NCI-H526 treated with DMSO at 0.1 percent for 48 hours (cell line): ENCODE measurements around the gene ZNF362.
A peak's percentile ranks its signal among the peaks of the same experiment; 100 is the strongest.
"Not testable (repeated sequence)": the region's sequence is repeated elsewhere in the genome, so short reads cannot be mapped to it uniquely, and the experiment has no call there.

Experiments used
- DNase-seq: peaks from one replicate; lab custom pipeline; 2025; lab: John Stamatoyannopoulos, UW

Gene ZNF362

DNA sequence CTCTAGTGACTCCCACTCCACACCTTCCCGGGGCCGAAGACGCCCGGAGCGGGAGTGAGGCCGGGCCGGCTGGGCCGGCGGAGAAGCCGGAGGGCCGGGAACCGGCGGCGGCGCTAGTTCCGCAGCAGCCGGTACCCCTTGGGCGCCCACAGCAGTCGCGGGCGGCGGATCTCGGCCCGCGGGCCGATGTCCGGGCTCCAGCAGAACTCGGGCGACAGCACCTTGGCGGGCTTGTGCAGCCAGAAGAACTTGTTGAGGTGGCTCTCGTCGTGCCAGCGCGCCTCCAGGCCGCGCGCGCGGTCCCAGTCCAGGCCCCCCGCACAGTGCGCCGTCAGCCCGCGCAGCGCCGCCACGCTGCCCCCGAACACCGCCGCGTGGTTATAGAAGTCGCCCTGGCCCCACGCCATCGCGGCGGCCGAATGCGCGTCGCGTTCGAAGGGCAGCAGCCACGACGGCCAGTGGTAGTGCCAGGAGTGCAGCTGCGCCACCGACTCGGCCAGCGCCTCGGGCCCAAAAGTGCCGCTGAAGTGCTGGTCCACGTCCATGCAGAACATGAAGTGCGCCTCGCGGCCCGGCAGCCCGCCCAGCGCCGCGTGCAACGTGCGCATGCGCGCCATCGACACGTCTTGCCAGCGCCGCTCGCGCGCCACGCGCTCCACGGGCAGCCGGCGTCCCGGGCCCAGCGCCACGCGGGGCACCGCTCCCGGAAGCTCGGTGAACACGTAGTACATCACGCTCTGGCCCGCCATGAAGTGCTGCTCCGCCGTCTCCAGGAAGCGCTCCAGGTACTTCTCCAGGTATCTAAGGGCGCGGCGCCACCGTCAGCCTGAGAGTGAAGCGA lies 50.6 kb downstream of the ZNF362 start:
- no peak for DNase-seq

DNA sequence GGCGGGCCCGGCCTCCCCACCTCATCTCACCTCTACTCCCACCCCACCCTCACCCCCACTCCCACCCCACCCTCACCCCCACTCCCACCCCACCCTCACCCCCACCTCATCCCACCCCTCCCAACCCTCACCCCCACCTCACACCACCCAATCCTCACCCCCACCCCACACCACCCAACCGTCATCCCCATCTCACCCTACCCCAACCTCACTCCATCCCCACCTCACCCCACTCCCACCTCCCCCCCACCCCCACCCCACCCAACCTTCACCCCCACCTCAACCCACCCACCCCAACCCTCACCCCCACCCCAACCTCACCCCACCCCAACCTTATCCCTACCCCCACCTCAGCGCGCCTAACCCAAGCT lies 51.2 kb downstream of the ZNF362 start:
- no peak for DNase-seq

DNA sequence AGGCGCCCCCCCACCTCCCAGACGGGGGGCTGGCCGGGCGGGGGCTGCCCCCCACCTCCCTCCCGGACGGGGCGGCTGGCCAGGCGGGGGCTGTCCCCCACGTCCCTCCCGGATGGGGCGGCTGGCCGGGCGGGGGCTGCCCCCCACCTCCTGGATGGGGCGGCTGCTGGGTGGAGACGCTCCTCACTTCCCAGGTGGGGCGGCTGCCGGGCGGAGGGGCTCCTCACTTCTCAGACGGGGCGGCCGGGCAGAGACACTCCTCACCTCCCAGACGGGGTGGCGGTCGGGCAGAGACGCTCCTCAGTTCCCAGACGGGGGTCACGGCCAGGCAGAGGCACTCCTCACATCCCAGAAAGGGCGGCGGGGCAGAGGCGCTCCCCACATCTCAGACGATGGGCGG lies 53.1 kb downstream of the ZNF362 start:
- DNase-seq = not testable (repeated sequence)

DNA sequence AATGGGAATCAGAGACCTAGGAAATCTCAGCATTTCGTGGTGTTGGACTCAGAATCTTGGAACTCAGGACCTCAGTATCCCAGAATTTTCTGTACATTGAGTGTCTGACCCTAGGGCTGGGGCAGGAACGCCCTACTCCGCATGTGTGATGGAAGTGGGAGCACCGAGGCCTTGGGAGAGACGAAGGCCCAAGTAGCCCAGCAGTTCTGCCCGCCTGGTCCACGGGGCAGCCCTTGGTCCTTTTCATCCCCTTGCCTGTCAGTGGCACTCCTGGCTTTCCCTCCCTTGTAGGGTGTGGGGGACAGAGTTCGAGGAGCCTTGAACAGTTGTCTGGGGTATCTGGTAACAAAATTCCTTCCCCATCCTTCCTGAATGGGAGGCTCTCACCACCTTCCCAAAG lies 54.4 kb downstream of the ZNF362 start:
- no peak for DNase-seq

DNA sequence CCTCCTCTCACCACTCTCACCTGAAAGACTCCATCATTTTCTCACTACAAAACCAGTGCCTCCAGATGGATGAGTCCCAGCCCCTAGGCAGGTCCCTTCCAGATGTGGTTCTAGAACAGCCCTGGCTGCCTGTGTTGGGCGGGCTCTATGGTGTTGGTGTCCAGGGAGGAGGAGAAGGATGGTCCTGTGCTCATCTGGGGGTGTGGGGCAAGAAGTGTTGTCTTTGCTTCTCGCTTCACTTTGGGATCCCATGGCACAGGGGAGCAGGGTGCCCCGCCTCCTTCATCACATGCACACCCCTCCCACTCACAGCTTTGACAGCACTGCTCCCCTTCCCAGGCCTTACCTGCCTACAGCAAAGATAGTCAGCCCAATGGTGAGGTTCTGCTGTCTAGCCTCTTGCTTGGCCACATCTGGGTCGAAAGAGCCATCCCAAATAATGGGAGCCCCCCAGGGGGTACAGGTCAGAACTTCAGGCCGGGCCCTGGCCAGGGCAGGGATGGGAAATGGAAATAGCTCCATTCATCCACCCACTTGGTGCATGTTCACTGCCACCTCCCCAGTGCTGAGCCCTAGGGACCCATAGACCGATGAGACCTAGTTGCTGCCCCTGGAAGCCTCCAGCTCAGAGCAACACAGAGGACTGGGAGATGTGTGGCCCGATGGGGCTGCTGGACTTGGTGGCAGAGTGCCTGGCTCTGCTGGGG lies 55.6 kb downstream of the ZNF362 start:
- DNase-seq = no peak

DNA sequence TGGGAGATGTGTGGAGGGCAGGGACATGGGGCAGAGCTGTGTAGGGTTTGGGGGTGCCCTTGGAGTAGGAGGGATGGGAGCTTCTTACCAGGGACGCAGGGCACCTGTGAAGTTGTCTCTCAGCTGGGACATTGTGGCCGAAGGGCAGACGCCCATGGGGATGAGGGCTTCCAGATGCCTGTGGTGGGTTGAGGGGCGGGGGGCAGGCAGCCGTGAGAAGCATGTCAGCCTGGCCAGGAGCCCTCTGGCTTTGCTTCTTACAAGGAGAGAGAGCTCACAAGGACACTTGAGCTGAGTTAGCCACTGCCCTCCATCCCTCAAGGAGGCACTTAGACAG lies 56.1 kb downstream of the ZNF362 start:
- DNase-seq = no peak

DNA sequence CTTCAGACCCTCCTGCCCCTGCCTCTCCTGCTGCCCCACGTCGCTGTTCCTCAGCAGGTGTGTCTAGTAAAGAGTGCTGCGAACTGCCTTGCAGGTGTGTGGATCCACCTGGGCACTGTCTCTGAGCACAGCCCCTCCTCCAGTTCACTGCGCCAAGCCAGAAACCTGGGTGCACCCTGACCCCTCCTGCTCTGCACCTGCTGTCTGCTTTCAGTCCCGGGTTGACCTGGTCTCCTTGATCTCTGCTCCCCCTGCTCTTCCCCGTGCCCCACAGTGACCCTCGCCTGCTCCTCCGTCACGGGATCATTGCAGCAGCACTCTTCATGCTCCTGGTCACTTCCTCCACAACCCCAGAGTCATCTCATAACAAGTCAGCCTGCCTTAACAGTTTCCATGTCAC lies 58.1 kb downstream of the ZNF362 start:
- DNase-seq = peak; percentile 96

DNA sequence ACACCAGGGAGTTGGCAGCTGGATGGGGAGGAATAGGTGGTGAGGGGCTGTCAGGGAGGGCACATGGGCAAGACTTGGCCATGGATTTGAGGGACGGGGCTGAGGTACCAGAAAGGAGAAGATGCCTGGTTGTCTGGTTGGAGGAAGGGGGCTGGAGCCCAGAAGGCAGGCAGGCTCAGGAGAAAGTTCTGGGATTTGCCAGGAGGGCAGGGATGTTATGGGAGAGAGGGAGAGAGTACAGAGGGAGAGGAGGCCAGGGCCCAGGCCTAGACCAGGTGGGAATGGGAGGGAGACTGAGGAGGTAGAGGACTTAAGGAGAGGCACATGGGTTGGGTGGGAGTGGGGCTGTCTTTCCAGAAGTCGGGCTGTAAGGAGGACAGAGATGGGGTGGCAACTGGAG lies 60.3 kb downstream of the ZNF362 start:
- DNase-seq = no peak

DNA sequence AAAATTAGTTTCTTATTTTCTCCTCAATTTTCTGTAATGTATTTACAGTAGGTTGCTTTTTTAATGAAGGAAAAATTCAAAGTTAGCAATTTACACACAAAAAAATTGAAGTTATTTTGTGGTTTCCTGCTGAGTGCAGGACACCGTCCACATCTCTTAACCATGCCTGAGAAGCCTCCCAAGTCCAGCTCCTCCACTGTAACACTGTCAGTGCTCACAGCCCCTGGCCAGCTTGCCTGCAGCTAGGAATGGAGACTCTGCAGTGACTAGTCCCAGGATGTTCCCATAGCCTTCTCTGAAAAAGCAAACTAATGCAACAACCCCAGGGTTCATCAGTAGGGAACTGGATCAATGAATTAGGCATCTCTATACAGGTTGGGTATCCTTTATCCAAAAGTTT lies 61.1 kb downstream of the ZNF362 start:
- no peak for DNase-seq

DNA sequence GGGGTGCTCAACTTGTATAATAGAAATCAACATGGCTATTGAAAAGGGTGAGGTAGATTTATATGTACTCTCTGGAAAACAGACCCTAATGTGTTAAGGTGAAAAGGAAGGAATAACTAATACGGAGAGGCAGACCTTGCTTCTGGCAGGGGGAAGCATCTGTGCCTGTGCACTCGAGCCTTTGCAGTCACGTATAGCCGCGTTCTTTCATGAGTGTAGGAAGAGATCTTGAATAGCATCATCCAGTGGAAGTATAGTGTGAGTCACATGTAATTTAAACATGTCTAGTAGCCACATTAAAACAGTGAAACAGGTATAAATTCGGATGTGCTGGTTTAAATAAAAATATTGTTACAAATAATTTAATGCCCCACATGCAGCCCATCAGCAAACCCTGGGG lies 61.7 kb downstream of the ZNF362 start:
- no peak for DNase-seq

DNA sequence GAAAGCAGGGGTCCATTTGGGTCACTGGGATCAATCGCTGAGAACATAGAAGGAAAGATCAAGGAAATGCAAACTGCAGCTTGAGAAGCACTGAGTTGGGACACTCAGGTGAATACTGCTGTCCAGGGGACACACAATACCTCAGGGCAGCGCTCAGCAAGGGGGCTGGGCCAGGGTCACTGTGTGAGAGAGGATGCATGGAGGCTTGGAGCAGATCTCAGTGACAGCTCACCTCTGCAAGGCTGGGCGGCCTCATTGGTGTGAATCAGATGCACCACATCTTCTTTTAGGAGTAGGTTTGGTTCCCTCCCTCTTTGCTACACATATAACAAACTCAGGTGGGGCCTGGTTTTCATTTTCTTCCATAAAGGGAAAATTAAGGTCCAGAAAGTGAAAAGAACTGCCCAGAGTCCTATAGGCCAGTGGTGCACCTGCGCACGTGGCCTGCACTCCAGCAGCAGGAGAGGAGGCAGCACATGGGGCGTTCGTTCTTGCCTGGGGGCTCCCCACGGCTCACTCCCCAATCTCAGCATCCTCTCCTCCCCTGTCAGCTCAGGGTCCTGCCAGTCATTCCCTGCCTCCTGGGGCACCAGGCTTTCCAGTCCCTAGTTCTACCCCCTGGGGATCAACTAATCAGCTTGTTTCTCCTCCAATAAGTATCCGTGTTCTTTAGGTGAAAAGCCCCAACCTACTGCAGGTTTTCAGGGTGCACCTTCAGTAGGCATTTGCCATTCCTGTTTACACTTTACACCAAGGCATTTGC lies 63.1 kb downstream of the ZNF362 start:
- DNase-seq = no peak

DNA sequence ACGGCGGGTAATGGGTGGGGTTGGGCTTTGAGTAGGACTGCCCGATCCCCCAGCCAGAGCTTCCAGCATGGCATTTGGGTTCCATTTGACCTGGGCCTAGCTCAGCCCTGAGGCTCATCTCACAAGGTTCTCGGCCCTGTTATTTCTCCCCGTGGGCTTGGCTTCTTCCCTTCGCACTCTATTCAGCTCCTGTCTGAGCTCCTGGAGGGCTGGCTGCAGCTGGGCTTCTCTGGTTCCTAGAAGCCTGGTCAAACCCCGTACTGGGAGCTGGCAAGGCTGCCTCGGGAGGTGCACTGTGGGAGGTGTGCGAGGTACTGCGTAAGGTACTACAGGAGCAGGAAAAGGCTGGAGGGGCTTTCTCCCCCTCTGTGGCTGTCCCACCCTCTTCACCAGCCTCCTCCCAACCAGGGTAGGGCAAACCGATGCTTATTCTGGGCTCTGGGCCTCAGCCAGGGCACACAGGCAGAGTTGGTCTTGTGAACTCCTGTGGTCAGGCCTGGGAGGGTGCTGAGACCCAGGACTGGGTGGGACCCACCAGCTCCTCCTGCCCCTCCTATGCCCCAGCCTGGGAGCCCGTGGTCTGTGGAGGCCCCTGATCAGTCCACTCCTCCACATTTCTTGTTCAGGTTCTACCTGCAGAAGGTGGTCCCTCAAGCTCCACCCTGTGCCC lies 63.8 kb downstream of the ZNF362 start:
- no peak for DNase-seq

DNA sequence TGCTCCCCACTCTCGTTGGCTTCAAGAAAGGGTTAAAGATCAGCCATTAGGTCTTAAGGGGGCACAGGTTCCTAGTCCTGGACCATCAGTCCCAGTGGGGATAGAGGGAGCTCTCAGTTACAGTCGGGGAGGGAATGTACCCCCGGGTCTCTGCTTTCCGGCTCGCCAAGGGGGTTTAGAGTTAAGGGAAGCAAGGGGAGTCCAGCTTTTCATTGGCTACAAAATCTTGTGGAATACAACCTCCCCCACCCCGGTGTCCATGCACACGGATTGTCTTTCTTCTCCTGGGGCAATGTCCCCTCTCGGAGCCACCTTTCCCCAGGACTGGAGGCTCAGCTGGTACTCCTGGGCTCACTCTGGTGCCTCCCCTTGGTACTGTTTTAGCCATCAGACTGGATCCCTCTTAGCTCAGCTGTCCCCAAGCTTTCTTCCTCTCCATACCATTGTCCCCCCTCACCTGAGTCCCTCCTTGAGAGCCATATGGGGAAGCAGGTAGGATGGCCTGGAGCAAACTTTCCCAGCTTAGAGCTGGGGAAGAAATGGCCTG lies 64.4 kb downstream of the ZNF362 start, which contains the start of gene A3GALT2:
Gene A3GALT2, minus strand, starts transcription at position 480 of the 547 bp plus-strand sequence. Its CDS starts 0 bp downstream, at position 480.
- no peak for DNase-seq

DNA sequence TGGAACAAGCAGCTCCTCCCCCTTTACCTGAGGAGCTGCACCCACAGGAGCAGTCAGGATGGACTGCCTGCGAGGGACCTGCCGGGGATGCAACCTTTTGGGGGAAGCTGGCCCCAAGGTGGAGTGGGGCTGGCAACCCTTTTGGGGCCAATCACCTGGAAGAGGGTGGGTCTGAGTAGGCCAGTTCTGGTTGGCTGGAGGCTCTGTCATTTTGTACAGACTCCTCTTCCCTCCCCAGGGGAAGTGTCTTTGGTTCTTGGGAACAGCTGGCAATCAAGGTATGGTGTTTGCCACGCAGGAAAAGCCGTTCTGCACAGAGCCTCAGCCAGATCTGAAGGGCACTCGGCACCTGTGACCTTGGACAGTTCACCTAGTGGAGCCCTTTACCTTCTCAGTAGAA lies 64.9 kb downstream of the ZNF362 start:
- DNase-seq = no peak

DNA sequence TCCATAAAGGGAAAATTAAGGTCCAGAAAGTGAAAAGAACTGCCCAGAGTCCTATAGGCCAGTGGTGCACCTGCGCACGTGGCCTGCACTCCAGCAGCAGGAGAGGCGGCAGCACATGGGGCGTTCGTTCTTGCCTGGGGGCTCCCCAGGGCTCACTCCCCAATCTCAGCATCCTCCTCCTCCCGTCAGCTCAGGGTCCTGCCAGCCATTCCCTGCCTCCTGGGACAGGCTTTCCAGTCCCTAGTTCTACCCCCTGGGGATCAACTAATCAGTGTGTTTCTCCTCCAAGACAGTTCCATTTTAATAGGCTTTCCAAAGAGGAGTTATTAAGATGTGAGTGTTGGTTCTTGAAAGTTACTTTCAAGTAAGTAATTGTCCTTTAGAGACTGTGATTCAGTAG lies 65.8 kb downstream of the ZNF362 start:
- no peak for DNase-seq

DNA sequence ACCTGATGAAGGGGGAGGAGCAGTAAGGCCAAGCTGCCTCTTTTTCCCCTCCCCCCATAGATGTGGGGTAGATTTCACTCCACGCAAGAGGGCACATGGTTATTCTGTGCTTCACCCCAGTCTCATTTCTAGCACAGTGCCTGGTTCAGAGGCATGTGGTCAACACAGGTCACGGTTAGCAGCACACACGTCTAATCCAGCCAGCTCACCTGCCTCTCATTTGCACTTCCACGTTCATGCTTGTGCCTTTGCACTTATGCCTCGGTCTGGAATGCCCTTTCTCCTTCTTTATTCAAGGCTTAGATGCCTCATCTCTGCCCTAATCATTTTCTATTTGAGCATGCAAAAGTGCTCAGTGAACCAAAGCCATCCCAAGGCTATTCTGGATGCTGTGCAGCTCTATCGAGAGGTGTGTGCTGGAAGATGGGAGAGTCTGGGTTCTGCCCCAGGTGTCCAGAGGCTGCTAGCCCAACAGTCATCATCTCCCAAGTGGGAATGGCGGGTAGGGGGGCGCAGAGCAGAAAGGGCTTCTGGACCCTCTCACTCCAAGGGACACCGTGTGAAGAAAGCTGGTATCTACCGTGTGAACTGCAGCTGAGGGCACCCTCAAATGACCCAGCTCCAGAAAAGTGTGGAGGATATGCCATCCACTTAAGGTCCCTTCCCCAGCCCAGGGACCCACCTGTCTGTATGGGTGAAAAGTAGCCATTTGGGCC lies 66.7 kb downstream of the ZNF362 start:
- DNase-seq = peak; percentile 97

DNA sequence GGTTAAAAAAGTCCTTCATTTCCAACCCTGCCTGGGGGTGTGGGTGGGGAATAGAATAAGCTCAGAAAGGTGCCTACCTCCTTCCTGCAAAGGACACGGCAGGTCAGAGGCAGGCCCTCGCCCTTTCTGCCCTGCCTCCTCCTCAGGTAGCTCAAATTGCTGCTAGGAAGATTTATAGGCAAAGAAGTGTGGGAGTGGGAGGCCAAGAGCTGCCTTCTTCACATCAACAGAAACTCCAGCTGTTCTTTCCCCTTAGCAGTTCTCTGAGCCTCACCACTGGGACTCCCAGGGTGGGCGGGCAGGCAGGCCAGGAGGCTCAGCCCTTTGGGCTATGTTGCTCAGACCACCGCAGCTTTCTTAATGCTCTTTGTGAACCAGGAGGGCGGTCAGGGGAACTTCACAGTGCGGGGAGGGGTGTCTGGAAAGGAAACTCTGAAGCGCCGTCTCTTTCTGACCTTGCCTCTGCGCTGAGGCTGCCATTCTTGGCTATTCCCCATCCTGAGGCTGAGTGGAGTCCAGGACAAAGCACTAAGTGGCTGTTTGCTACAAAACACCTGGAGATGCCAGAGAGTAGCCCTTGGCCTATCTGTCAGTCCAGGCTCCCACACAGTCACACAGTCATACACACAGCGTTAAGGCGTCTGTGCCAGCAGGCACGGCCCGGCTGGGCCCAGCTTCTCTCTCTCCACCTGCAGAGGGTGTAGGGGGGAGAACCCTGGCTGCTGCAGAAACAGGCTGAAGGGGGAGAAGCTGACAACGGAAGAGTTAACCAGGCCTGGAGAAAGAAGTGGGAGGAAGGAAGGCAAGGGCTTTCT lies 67.6 kb downstream of the ZNF362 start:
- DNase-seq = no peak

DNA sequence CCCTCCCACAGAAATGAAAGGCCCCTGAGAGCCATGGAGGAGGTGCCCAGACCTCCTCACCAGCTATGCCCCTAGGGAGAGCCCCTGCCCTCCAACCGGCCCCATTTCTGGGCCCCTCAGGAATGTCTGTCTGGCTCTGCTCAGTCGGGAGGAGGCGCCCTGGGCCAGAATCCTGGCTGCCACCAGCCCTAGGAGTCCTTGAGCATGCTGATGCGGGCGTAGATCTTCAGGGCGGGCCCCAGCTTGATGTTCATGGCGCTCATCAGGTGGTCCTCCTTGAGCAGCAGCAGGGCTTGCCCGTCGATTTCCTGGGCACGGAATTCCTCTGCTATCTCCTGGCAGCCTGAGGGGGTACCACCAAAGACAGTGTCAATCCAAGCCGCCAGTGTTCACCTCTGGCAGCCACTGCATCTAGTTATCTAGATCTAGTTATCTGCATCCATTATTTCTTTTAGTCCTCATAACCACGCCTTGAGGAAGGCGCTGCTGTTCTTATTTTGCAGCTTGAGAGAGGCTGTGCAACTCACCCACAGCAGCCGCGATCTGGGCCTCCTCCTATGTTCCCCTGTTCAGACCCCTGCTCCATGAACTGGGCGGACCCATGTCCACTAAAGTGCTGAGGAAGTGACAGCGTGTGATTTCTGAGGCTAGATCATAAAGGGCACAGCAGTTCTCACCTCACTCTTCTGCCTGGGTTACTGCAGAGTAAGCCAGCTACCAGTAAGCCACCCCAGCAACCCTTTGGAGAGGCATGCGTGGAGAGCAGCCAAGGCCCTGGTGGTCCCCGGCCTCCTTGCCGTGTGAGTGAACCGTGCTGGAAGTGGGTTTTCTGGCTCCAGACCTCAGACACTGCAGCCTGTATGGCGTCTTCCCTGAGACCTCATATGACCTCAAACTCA lies 68.6 kb downstream of the ZNF362 start:
- DNase-seq = no peak

DNA sequence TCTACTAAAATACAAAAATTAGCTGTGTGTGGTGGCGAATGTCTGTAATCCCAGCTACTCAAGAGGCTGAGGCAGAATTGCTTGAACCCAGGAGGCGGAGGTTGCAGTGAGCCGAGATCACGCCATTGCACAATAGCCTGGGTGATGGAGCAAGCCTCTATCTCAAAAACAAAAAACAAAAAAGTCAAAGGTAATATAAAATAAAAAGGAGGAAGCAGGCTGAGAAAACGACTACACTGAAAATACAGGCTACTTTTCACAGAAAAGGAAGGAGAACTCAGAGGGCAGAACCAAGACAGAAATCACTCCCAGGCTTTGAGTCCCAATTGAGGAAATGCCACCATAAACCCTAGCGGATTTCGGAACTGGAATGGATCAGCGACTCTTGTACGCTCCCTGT lies 70.5 kb downstream of the ZNF362 start:
- no peak for DNase-seq
